ENCODE data around the gene DCBLD1.

GRCh38 chr6:117512056-117512828 lies 29.8 kb downstream of the DCBLD1 start:
- no peak for TF ChIP-seq CTCF (IDR thresholded peaks at IDR 0.05; ENCODE audit: low read depth, low read length, poor library complexity, severe bottlenecking)
- TF ChIP-seq EZH2phosphoT487 (IDR thresholded peaks at IDR 0.05; ENCODE audit: borderline replicate concordance, low read length) = no peak
